Skeletal muscle satellite cell (primary cell): ENCODE measurements around the gene MXD4.
A peak's percentile ranks its signal among the peaks of the same experiment; 100 is the strongest.

Source experiments
- H3K27me3 ChIP-seq: 2 replicates; pipeline ENCODE4 v1.7.0; 2013; ENCODE audit warnings: low read length; ENCODE audit not compliant: control insufficient read depth, insufficient read depth
- H3K36me3 ChIP-seq: 2 replicates; pipeline ENCODE4 v1.7.0; 2013; ENCODE audit warnings: mild to moderate bottlenecking, control low read depth, low read length; ENCODE audit not compliant: insufficient read depth
- H3K4me1 ChIP-seq: 2 replicates; pipeline ENCODE4 v1.7.0; 2013; ENCODE audit warnings: low read length; ENCODE audit not compliant: control insufficient read depth, insufficient read depth
- H3K4me2 ChIP-seq: 2 replicates; pipeline ENCODE4 v1.7.0; 2013; ENCODE audit warnings: mild to moderate bottlenecking, low read length
- H3K4me3 ChIP-seq: 2 replicates; pipeline ENCODE4 v1.7.0; 2013; ENCODE audit warnings: low read length
- H3K9ac ChIP-seq: 2 replicates; pipeline ENCODE4 v1.7.0; 2013; ENCODE audit warnings: mild to moderate bottlenecking, low read depth, low read length, moderate library complexity
- H3K9me3 ChIP-seq: replicated peaks from 2 replicates; pipeline ENCODE4 v1.7.0; 2013; ENCODE audit warnings: mild to moderate bottlenecking, control low read depth, low read length

MXD4 gene

DNA sequence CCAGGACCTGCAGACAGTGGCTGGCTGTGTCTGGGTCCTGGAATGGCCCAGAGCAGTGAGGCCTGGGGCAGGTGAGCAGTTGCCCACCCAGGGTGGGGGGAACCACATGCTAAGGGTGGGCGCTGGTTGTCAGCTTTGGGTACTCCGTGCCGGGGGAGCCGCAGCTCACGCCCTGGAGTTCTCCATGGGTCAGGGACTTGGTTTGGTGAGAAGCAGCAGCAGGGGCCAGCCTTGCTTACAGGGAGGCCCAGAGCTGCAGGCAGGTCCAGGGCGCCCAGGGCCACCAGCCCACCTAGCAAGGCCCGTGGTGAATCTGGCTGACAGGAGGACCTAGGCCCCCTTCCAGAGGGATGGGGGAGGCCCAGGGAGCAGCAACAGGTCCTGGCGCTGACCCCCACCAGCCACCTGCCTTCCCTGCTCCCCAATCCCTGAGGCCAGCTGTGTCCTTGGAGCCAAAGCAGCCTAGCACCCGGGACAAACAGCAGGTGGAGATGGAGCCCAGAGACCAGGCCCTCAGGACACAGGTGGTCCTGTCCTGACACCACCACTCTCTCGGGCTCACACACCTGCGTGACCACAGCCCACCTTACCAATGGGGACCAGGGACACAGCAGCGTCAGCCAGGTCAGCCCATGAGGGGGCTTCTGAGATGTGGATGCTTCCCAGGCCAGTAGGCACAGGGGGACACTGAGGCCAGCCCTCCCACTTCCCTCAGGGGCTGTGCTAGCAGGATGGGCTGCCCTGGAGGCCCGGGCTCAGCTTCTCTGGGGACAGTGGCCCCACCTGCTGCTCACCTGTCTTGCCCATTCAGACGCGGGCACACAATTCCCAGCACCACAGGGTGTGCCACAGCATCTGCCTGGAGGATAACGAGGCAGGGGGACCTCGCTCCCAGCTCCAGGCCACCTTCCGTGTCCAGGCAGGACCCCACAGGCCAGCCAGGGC, 3.5 kb downstream of the MXD4 start:
- no peaks in the 10 kb centered on the region for H3K9me3 ChIP-seq
- peaks cover 62% of the 10 kb centered on the region for H3K4me1 ChIP-seq
- peaks cover 56% of the 10 kb centered on the region for H3K36me3 ChIP-seq
- peak overlapping the region; percentile 36 for H3K9ac ChIP-seq
- peak overlapping the region; percentile 95 for H3K4me3 ChIP-seq
- H3K27me3 ChIP-seq = no peaks in the 10 kb centered on the region
- peak overlapping the region; percentile 100 for H3K4me2 ChIP-seq

DNA sequence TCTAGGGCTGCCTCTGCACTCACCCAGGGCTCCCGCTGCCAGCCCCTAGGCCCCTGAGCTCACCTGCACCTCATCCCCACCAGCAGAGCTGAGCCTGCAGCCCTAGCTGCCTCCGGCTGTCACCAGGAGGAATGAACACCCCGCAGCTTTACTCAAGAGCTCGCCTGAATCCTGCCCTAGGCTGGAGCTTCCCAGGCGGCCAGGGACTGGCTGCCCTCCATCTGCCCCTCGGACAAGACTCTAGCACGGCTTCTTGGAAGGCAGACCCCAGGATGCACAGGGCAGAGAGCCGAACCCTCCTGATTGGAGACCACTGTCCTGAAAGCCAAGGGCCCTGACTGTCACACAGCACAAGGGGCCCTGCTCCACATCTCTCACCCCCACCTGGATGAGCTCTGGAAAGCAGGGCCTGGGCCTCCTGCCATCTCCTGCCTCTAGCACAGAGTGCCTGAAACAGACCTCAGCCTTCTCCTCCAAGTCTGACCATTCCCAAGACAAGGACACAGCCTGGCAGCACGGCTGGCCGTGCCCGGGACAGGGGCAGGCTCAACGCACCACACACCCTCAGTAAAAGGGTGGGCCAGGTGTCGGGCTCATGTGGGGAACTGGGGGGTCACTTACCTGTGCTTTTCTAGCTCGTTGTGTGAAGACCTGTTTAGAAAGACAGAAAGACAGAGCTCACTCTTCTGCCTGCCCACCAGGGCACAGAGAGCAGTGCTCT, 4.4 kb downstream of the MXD4 start:
- H3K4me3 ChIP-seq = peak overlapping the region; percentile 55
- H3K36me3 ChIP-seq = peaks cover 63% of the 10 kb centered on the region
- peak overlapping the region; percentile 76 for H3K4me2 ChIP-seq
- H3K27me3 ChIP-seq = no peaks in the 10 kb centered on the region
- H3K9ac ChIP-seq = peak overlapping the region; percentile 53
- H3K9me3 ChIP-seq = no peaks in the 10 kb centered on the region
- H3K4me1 ChIP-seq = peaks cover 57% of the 10 kb centered on the region

DNA sequence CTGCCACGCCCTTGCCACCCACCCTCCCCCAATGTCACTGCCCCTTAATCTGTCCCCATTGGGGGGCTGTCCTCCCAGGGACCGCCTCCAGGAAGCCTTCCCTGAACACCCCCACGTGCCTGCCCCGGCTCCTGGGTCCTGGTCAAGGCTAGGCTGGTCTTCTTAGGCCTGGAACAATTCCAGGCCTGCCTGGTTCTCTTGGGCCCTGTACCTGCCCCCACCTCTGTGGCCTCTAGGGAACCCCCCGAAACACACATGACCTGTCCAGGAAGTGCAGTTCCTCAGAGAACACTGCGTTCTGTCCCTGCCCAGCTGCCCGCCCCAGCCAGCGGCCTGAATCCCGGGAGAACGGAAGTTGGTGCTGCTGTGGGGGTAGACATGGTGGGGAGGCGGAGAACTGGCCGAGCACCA, 5.1 kb downstream of the MXD4 start:
- Histone ChIP-seq H3K9ac (peak overlapping the region; percentile 53), H3K4me1 (peaks cover 57% of the 10 kb centered on the region), H3K4me3 (peak overlapping the region; percentile 55), H3K9me3 (no peaks in the 10 kb centered on the region), H3K36me3 (peaks cover 69% of the 10 kb centered on the region), H3K27me3 (no peaks in the 10 kb centered on the region), H3K4me2 (peak overlapping the region; percentile 76)

DNA sequence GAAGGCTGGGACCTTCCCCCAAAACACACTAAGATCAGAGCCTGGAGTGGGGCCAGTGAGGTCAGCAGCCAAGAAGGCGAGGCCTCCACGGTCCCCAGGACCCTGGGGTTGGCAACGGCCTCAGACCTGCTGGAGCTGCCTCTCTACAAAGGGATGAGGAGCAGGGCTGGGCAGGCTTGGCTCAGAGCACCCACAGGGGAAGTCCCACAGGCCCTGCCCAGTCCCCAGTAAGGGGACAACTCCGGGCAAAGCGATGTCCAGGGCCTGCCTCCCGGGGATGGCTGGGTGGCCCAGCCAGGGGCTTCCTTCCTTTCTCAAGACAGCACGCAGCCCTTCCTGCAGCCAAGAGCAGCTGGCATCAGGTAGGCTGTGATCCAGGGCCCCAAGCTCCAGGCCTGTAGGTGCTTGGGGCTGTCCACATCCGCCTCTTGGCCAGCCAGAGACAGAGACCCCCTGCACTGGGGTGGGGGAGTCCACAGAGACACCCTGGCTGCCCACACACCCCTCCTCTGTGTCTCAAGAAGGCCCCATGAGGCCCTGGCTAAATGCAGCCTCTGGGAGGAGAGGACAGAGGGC, 5.7 kb downstream of the MXD4 start:
- H3K9ac ChIP-seq = peak overlapping the region; percentile 53
- peak overlapping the region; percentile 55 for H3K4me3 ChIP-seq
- no peaks in the 10 kb centered on the region for H3K27me3 ChIP-seq
- H3K9me3 ChIP-seq = no peaks in the 10 kb centered on the region
- H3K4me2 ChIP-seq = peak overlapping the region; percentile 76
- peaks cover 74% of the 10 kb centered on the region for H3K36me3 ChIP-seq
- H3K4me1 ChIP-seq = peaks cover 57% of the 10 kb centered on the region

DNA sequence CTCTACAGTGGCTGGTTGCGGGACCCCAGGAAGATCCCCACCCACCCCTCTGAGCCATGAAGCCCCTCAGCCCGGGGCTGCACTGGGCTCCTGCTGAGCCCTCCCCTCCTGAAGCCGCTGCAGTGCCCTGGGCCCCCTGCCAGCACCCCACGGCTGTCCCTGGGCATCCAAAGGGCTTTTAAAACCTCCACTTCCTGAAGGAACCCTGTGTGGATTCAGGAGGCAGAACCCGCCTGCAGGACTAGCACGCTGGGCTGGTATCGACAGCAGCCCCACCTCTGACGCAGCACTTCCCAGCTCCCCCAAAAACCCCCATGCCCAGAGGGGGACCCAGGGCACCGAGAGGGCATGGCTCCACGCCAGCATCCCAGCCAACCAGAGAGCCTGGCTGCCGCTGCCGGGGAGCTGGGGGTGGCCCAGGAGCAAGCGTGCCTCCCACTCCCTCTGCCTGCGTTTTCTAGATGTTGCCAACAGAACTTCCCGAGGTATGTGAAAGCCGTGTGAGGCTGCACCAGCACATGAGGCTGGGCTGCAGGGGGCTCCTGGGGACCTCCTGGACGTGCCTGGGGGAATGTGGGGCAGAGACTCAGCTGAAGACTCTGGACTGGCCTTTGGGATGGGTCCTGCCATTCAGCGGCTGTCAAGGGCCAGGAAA, 6.3 kb downstream of the MXD4 start:
- Histone ChIP-seq H3K4me3 (peak overlapping the region; percentile 55), H3K4me2 (peak overlapping the region; percentile 76), H3K4me1 (peaks cover 56% of the 10 kb centered on the region), H3K9me3 (no peaks in the 10 kb centered on the region), H3K36me3 (peaks cover 78% of the 10 kb centered on the region), H3K27me3 (no peaks in the 10 kb centered on the region), H3K9ac (peak overlapping the region; percentile 53)

DNA sequence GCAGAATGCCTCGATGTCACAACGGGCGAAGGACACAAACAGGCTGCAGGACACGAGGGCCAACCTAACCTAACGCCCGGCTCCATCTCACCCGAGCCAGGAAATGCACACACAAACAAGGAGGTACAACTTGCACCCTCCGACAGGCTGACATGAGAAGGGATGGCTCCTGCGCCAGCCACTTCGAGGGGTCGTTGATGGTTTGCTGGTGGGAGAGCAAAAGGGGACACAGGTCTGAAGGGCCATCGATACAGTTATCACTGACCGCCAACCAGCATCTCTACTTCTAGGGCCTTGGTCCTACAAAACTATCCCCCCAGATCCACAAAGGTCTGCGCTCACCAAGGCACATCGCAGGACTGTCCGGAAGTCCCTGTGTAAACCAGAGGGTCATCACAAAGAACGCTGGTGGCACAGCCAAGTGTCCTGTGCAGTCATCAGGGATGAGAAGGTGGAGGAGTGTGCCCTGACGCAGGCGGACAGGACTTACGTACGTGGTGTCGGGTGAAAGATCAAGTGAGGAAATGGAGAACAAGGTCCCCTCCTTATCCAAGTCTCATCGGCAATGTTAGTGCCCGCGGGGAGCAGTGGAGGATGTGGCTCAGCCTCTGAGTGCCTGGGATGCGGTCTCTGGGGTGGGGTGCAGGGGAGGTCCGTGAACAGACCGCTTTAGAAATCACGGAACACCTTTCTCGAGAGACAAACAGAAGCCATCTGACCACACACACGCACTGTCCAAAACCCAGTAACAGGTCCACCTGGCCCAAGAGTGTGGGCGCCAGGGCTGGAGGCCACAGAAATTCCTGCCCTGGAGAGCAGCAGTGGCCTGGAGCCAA, 7.0 kb downstream of the MXD4 start:
- no peak overlapping the region for H3K4me3 ChIP-seq
- H3K9ac ChIP-seq = no peak overlapping the region
- no peaks in the 10 kb centered on the region for H3K9me3 ChIP-seq
- no peaks in the 10 kb centered on the region for H3K27me3 ChIP-seq
- peaks cover 48% of the 10 kb centered on the region for H3K4me1 ChIP-seq
- peaks cover 78% of the 10 kb centered on the region for H3K36me3 ChIP-seq
- H3K4me2 ChIP-seq = no peak overlapping the region

DNA sequence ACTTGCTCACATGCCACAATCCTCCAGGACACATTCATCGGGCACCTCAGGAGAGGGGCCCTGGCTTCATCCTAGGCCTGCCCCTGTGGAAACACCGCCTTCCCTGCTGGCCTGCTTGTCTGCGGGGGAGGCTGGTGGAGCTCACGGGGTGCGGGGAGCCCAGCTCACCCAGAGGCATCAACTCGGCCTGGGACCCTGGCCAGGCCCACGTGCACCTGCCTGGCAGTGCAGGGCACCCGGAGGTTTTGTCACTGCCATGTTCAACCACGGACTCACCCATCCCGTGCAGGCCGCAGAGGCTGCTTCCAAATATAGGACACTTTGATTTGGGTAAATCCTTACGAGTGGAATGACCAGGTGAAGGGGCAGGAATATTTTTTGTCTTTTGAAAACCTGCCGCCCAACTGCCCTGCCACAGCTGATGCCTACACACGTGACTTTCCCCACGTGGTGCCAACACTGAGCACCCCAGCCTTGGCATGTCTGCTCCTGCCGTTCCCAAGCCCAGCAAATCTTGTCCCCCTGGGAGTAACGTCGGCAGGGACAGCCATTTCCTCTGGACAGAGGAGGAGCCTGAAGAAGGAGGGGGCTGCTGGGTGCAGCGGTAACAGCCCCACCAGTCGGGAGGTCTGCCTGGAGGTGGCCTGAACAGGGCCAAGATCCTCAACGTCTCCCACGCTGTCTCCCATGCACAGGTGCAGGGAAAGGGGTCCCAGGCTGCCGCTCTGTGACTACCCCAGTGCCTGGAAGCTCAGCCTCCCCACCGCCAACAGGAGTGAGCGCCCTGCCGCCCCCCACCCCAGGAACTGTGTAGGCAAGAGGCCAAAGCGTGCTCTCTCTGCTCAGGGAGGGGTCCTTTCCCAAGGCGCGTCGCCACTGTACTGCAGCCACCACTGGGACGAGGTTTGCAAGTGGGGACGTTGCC, 8.5 kb downstream of the MXD4 start:
- Histone ChIP-seq H3K36me3 (peaks cover 84% of the 10 kb centered on the region), H3K4me2 (no peak overlapping the region), H3K9ac (no peak overlapping the region), H3K4me1 (peaks cover 34% of the 10 kb centered on the region), H3K9me3 (no peaks in the 10 kb centered on the region), H3K4me3 (no peak overlapping the region), H3K27me3 (no peaks in the 10 kb centered on the region)

DNA sequence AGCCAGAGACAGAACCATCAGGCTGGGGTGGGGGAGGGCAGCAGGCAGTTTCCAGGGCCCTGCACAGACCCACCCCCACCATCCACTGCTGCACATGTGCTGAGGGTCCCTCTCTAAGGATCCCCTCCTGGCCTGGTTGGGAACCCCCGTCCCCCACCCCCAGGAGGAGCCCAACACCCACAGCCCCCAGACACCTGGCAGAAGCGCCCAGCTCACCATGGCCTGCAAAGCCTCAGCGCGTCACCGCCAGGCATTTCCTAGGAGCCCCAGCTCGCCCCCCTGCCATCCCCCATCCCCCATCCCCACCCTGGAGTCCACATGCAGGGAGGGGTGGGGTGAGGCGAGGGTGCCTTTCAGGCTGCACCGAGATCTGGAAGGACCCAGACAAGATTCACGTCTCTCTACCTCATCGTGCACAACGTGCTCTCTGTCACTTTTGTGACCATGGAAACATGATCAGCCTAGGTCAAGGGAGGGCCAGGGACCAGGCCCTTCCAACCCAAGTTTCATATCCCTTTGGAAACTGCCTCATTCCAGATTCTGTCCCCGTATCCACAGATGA, 9.3 kb downstream of the MXD4 start:
- H3K9ac ChIP-seq = no peak overlapping the region
- no peak overlapping the region for H3K4me2 ChIP-seq

DNA sequence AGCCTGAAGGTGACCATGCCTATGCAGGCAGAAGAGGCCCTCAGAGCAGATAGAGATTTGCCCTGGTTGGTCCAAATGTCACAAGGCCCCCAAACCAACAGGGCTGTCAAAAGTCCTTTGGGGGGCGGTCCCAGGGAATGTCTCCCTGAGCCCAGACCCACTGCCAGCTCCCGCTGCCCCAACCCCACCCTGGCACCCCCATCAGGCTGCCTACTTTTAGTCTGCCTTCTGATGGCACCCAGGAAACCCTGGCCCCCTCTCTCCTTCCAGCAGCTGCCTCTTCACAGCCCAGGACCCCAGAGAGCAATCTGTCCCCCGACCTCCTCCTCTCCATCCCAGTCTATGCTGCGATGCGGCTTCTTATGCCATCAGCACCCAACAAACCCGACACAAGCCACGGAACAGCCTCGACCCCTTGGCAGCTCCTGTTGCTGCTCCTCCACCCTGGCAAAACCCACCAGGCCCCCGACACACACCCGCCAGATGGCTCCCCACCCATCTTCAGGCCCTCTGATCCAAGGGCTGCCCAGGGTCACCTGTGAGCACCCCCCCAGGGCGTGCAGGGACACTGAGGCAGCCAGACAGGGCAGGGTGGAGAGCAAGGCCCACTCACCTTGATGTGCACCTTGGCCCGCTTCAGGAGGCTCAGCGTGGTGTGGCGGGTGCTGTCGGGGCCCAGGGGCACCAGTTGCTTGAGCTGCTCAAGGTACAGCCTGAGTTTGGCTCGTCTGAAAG, 9.9 kb downstream of the MXD4 start:
- H3K9ac ChIP-seq = no peak overlapping the region
- H3K36me3 ChIP-seq = peaks cover 80% of the 10 kb centered on the region
- no peaks in the 10 kb centered on the region for H3K27me3 ChIP-seq
- H3K4me1 ChIP-seq = peaks cover 19% of the 10 kb centered on the region
- H3K4me2 ChIP-seq = no peak overlapping the region
- H3K4me3 ChIP-seq = no peak overlapping the region
- no peaks in the 10 kb centered on the region for H3K9me3 ChIP-seq

More for the DNA sequence above, 9.3 kb downstream of the MXD4 start:
- H3K36me3 ChIP-seq = peaks cover 84% of the 10 kb centered on the region
- H3K27me3 ChIP-seq = no peaks in the 10 kb centered on the region
- no peak overlapping the region for H3K4me3 ChIP-seq
- H3K9me3 ChIP-seq = no peaks in the 10 kb centered on the region
- peaks cover 25% of the 10 kb centered on the region for H3K4me1 ChIP-seq
